Measurements from ENCODE around the gene ADM. TPM values are rescaled to one million over a fixed set of nuclear protein-coding genes. Genes with fewer than 3 reads are reported as not detected.

The ADM gene
- total RNA-seq, 4 donors from 2014 or later, result 8.0 to 69.1 (median 20.5) TPM

DNA sequence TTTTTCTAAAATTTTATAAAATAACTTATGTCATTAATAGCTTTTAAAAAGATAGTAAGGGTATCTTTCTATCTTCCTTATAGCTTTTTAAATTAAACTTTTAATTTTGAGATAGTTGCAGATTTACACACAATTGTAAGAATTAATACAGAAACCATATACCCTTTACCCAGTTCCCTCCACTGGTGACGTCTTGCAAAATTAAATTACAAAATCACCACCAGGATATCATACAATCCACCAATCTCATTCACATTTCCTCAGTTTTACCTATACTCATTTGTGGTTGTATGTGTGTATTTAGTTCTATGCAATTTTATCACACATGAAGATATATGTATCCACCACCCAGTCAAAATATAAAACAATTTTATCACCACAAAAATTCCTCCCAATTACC is 20.9 kb upstream of the ADM start:
- no peaks in the 10 kb centered on the region for H3K9me3 ChIP-seq
- 86 to 90% methylated on average over 1 of the region's 1 CpG for WGBS, 2 donors
- H3K27ac ChIP-seq, result no peak overlapping the region
- H3K4me1 ChIP-seq, result peaks cover 3 to 4% of the 10 kb centered on the region in 2 donors
- H3K4me3 ChIP-seq (replicated peaks in 1 of 3), result no peak overlapping the region
- TF ChIP-seq, protein P1, sequence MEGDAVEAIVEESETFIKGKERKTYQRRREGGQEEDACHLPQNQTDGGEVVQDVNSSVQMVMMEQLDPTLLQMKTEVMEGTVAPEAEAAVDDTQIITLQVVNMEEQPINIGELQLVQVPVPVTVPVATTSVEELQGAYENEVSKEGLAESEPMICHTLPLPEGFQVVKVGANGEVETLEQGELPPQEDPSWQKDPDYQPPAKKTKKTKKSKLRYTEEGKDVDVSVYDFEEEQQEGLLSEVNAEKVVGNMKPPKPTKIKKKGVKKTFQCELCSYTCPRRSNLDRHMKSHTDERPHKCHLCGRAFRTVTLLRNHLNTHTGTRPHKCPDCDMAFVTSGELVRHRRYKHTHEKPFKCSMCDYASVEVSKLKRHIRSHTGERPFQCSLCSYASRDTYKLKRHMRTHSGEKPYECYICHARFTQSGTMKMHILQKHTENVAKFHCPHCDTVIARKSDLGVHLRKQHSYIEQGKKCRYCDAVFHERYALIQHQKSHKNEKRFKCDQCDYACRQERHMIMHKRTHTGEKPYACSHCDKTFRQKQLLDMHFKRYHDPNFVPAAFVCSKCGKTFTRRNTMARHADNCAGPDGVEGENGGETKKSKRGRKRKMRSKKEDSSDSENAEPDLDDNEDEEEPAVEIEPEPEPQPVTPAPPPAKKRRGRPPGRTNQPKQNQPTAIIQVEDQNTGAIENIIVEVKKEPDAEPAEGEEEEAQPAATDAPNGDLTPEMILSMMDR (IDR thresholded peaks at IDR 0.05), result no peak
- no peak for TF ChIP-seq POLR2A (IDR thresholded peaks at IDR 0.05)
- intact Hi-C loops (cut with DNase I), result no loop called here
- H3K27me3 ChIP-seq, result no peaks in the 10 kb centered on the region
- no peaks in the 10 kb centered on the region for H3K36me3 ChIP-seq
- no peak for DNase-seq

DNA sequence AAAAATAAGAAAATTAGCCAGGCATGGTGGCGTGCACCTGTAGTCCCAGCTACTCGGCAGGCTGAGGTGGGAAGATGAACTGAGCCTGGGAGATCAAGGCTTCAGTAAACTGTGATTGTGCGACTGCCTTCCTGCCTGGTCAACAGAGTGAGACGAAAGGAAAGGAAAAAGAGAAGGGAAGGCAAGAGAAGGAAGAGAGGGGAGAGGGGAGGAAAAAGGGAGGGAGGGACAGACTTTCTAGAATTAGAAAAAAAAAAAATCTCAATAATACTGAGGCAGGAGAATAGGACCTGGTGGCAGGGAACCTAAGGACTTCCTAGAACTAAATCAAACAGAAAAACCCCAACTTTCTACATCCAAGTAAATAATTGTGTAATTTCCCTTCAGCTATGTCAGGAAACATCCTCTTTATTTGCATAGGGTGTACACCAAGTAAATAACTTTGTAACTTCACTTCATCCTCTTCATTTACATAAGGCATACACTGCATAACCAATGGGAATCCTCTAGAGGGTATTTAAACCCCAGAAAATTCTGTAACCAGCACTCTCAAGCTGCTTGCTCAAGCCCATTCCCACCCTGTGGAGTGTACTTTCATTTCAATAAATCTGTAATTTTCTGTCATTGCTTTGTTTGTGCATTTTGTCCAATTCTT is 19.6 kb upstream of the ADM start:
- intact Hi-C loops (cut with DNase I), result no loop called here
- DNase-seq, result no peak
- H3K9me3 ChIP-seq, result no peaks in the 10 kb centered on the region
- H3K4me3 ChIP-seq (replicated peaks in 1 of 3), result no peak overlapping the region
- no peak overlapping the region for H3K27ac ChIP-seq
- TF ChIP-seq POLR2A (IDR thresholded peaks at IDR 0.05), result no peak
- TF ChIP-seq, protein P1 (IDR thresholded peaks at IDR 0.05), result no peak
- WGBS, 2 donors, result 83 to 96% methylated on average over 4 of the region's 4 CpGs
- H3K27me3 ChIP-seq, result no peaks in the 10 kb centered on the region
- no peaks in the 10 kb centered on the region for H3K36me3 ChIP-seq
- H3K4me1 ChIP-seq, result peaks cover 3 to 10% of the 10 kb centered on the region in 2 donors

DNA sequence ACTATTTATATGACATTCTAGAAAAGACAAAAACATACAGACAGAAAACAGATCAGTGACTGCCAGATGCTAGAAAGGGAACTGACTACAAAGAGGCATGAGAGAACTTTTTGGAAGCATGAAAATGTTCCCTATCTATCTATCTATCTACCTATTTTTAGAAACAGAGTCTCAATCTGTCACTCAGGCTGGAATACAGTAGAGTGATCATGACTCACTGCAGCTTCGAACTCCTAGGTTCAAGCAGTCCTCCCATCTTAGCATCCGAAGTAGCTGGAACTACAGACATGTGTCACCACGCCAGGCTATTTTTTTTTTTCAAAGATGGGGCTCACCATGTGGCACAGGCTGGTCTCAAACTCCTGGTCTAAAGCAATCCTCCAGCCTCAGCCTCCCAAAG is 17.7 kb upstream of the ADM start:
- intact Hi-C loops (cut with DNase I), result no loop called here
- Histone ChIP-seq H3K36me3 (no peaks in the 10 kb centered on the region), H3K27me3 (no peaks in the 10 kb centered on the region), H3K4me1 (peaks cover 3 to 13% of the 10 kb centered on the region in 2 donors), H3K9me3 (no peaks in the 10 kb centered on the region), H3K27ac (no peak overlapping the region), H3K4me3 (replicated peaks in 1 of 3) (no peak overlapping the region)
- no peak for DNase-seq
- TF ChIP-seq, protein P1 (IDR thresholded peaks at IDR 0.05), result no peak
- 81 to 92% methylated on average over 3 of the region's 3 CpGs for WGBS, 2 donors

DNA sequence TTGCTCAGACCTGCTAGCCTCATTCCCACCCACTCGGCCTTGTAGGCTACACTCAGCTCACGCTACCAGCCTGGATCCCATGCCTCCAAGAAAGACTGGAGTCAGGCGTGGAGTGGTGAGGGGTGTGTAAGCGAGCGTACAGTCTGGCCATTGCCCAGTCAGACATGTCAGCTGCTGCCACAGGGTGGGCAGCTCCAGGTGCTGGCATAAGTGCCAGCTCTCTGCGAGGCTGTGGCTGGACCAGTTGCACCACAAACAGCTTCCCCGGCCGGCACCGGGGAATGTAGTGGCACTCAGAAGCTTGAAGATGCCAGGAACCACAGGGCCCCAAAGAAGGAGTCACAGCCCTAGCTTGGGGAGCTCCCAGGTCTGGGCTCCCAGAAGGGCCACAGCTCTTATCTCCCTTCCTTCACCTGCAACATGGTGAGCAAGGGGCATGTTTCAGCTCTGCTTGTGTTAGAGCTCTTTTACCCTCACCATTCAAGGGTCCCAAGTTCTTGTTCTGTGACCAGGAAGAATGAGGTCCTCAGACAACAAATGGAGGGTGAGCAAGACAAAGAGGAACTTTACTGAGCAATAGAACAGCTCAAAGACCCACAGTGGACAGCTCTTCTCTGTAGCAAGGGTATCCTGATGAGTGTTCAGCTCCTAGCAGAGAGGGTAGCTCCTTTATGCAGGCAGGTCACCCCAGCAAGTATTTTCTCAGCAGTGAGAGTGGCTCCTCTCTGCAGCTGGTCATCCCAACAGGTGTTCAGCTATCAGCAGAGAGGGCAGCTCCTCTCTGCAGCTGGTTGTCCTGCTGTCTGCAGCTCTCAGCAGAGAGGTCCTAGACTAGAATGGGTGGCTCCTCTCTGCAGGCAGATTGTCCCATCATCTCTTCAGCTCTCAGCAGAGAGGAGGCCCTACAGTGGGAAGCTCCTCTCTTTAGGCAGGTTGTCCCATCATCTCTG is 16.8 kb upstream of the ADM start:
- intact Hi-C loops (cut with DNase I), result no loop called here
- DNase-seq, result no peak
- WGBS, 2 donors, result 88 to 96% methylated on average over 2 to 6 of the region's 9 CpGs
- TF ChIP-seq, protein P1 (IDR thresholded peaks at IDR 0.05), result no peak
- TF ChIP-seq POLR2A (IDR thresholded peaks at IDR 0.05), result no peak
- Histone ChIP-seq H3K4me3 (replicated peaks in 1 of 3) (no peak overlapping the region), H3K27ac (no peak overlapping the region), H3K36me3 (no peaks in the 10 kb centered on the region), H3K27me3 (no peaks in the 10 kb centered on the region), H3K4me1 (peaks cover 3 to 21% of the 10 kb centered on the region in 2 donors), H3K9me3 (no peaks in the 10 kb centered on the region)

Measured in thyroid gland (tissue), 4 donors.